HUES64 (cell line): ENCODE data around the gene PTPRN2.

Experiments used
- H3K27ac ChIP-seq: 2 replicates; pipeline ENCODE4 v1.7.0; 2013; ENCODE audit warnings: low read depth, low read length, inconsistent platforms
- H3K27me3 ChIP-seq: 2 replicates; pipeline ENCODE4 v1.6.1; 2013; ENCODE audit warnings: mild to moderate bottlenecking, low read length; ENCODE audit not compliant: insufficient read depth
- H3K36me3 ChIP-seq: 2 replicates; pipeline ENCODE4 v1.6.1; 2013; ENCODE audit warnings: mild to moderate bottlenecking, low read length; ENCODE audit not compliant: insufficient read depth
- H3K4me1 ChIP-seq: 2 replicates; pipeline ENCODE4 v1.6.1; 2013; ENCODE audit warnings: mild to moderate bottlenecking, low read length, moderate library complexity; ENCODE audit not compliant: insufficient read depth
- H3K4me3 ChIP-seq: 2 replicates; pipeline ENCODE4 v1.5.1; 2013; ENCODE audit warnings: mild to moderate bottlenecking, low read length, moderate library complexity
- H3K9ac ChIP-seq: 2 replicates; pipeline ENCODE4 v1.6.1; 2013; ENCODE audit warnings: mild to moderate bottlenecking, low read depth, low read length
- H3K9me3 ChIP-seq: 2 replicates; pipeline ENCODE4 v1.6.1; 2013; ENCODE audit warnings: low read depth, low read length; ENCODE audit not compliant: insufficient read depth
- WGBS: fragments of 150-250, 120-280 bp; methylation state at CpG from one replicate; pipeline ENCODE4 v1.1.7; 2013; ENCODE audit warnings: missing lambda C conversion rate; 5-methylcytosine and 5-hydroxymethylcytosine counted together

PTPRN2 gene

GRCh38 chr7:157559596-157560257, 1027.9 kb downstream of the PTPRN2 start:
- Histone ChIP-seq H3K36me3 (no peaks in the 10 kb centered on the region), H3K9me3 (peaks cover 90% of the 10 kb centered on the region), H3K4me3 (no peak overlapping the region), H3K9ac (no peak overlapping the region), H3K27me3 (no peaks in the 10 kb centered on the region), H3K4me1 (no peaks in the 10 kb centered on the region), H3K27ac (no peak overlapping the region)
- WGBS, result 86% methylated on average over 20 of the region's 20 CpGs

- Histone ChIP-seq H3K36me3 (no peaks in the 10 kb centered on the region), H3K4me3 (no peak overlapping the region), H3K27ac (no peak overlapping the region), H3K27me3 (no peaks in the 10 kb centered on the region), H3K9ac (no peak overlapping the region), H3K9me3 (peaks cover 89% of the 10 kb centered on the region), H3K4me1 (no peaks in the 10 kb centered on the region)
- 89% methylated on average over 27 of the region's 27 CpGs for WGBS
Observed at GRCh38 chr7:157558875-157559595, 1028.6 kb downstream of the PTPRN2 start.

GRCh38 chr7:157558516-157558874, 1029.1 kb downstream of the PTPRN2 start:
- WGBS, result 81% methylated on average over 9 of the region's 9 CpGs
- H3K27me3 ChIP-seq, result no peaks in the 10 kb centered on the region

GRCh38 chr7:157558061-157558460, 1029.6 kb downstream of the PTPRN2 start:
- no peaks in the 10 kb centered on the region for H3K36me3 ChIP-seq
- 90% methylated on average over 17 of the region's 17 CpGs for whole genome bisulfite sequencing
- H3K4me3 ChIP-seq, result no peak overlapping the region
- H3K27me3 ChIP-seq, result no peaks in the 10 kb centered on the region
- H3K9me3 ChIP-seq, result peaks cover 90% of the 10 kb centered on the region
- no peak overlapping the region for H3K9ac ChIP-seq
- no peak overlapping the region for H3K27ac ChIP-seq
- no peaks in the 10 kb centered on the region for H3K4me1 ChIP-seq

More at GRCh38 chr7:157558516-157558874, 1029.1 kb downstream of the PTPRN2 start:
- Histone ChIP-seq H3K9me3 (peaks cover 87% of the 10 kb centered on the region), H3K27ac (no peak overlapping the region), H3K36me3 (no peaks in the 10 kb centered on the region), H3K9ac (no peak overlapping the region), H3K4me3 (no peak overlapping the region), H3K4me1 (no peaks in the 10 kb centered on the region)

GRCh38 chr7:157557263-157557662, 1030.4 kb downstream of the PTPRN2 start:
- Histone ChIP-seq H3K27ac (no peak overlapping the region), H3K4me3 (no peak overlapping the region), H3K9me3 (peaks cover 93% of the 10 kb centered on the region), H3K27me3 (no peaks in the 10 kb centered on the region), H3K4me1 (no peaks in the 10 kb centered on the region), H3K9ac (no peak overlapping the region), H3K36me3 (no peaks in the 10 kb centered on the region)
- 65% methylated on average over 1 of the region's 1 CpG for WGBS

- 75% methylated on average over 1 of the region's 1 CpG for WGBS
- H3K9ac ChIP-seq, result no peak overlapping the region
- no peak overlapping the region for H3K27ac ChIP-seq
- H3K9me3 ChIP-seq, result peaks cover 93% of the 10 kb centered on the region
- H3K4me3 ChIP-seq, result no peak overlapping the region
- no peaks in the 10 kb centered on the region for H3K27me3 ChIP-seq
- no peaks in the 10 kb centered on the region for H3K36me3 ChIP-seq
- no peaks in the 10 kb centered on the region for H3K4me1 ChIP-seq
Observed at GRCh38 chr7:157556642-157556944, 1031.0 kb downstream of the PTPRN2 start.

- Histone ChIP-seq H3K4me1 (no peaks in the 10 kb centered on the region), H3K9me3 (peaks cover 91% of the 10 kb centered on the region), H3K27ac (no peak overlapping the region), H3K4me3 (no peak overlapping the region), H3K27me3 (no peaks in the 10 kb centered on the region), H3K9ac (no peak overlapping the region), H3K36me3 (no peaks in the 10 kb centered on the region)
- WGBS, result 81% methylated on average over 10 of the region's 10 CpGs
Observed at GRCh38 chr7:157555944-157556641, 1031.5 kb downstream of the PTPRN2 start.

GRCh38 chr7:157555313-157555712, 1032.3 kb downstream of the PTPRN2 start:
- no peak overlapping the region for H3K9ac ChIP-seq
- no peaks in the 10 kb centered on the region for H3K27me3 ChIP-seq
- no peaks in the 10 kb centered on the region for H3K4me1 ChIP-seq
- no peaks in the 10 kb centered on the region for H3K36me3 ChIP-seq
- 87% methylated on average over 12 of the region's 12 CpGs for WGBS
- H3K27ac ChIP-seq, result no peak overlapping the region
- H3K4me3 ChIP-seq, result no peak overlapping the region
- H3K9me3 ChIP-seq, result peaks cover 91% of the 10 kb centered on the region

- H3K27me3 ChIP-seq, result no peaks in the 10 kb centered on the region
- H3K27ac ChIP-seq, result no peak overlapping the region
- H3K9ac ChIP-seq, result no peak overlapping the region
- H3K9me3 ChIP-seq, result peaks cover 91% of the 10 kb centered on the region
- no peaks in the 10 kb centered on the region for H3K36me3 ChIP-seq
- no peaks in the 10 kb centered on the region for H3K4me1 ChIP-seq
- H3K4me3 ChIP-seq, result no peak overlapping the region
- 86% methylated on average over 27 of the region's 28 CpGs for WGBS
Observed at GRCh38 chr7:157554393-157555238, 1033.0 kb downstream of the PTPRN2 start.

- H3K4me1 ChIP-seq, result no peaks in the 10 kb centered on the region
- no peaks in the 10 kb centered on the region for H3K36me3 ChIP-seq
- peaks cover 91% of the 10 kb centered on the region for H3K9me3 ChIP-seq
- H3K9ac ChIP-seq, result no peak overlapping the region
- WGBS, result 87% methylated on average over 18 of the region's 18 CpGs
- no peaks in the 10 kb centered on the region for H3K27me3 ChIP-seq
- no peak overlapping the region for H3K4me3 ChIP-seq
- H3K27ac ChIP-seq, result no peak overlapping the region
Observed at GRCh38 chr7:157553256-157553655, 1034.4 kb downstream of the PTPRN2 start.
